Fibroblast of pulmonary artery (primary cell): ENCODE results near the gene TARDBP.
"Not testable (repeated sequence)": the region's sequence is repeated elsewhere in the genome, so short reads cannot be mapped to it uniquely, and the experiment has no call there.

Source experiments
- DNase-seq: peaks from one replicate; pipeline ENCODE4 v3.0.0-alpha.2; 2010; ENCODE audit warnings: low read depth
- H3K4me3 ChIP-seq: replicated peaks from 2 replicates; pipeline ENCODE4 v1.5.1; 2011; ENCODE audit warnings: low read depth, mild to moderate bottlenecking, control low read depth, low read length, moderate library complexity
- CTCF ChIP-seq: IDR thresholded peaks from 2 replicates; pipeline ENCODE4 v1.5.1; 2011; ENCODE audit warnings: mild to moderate bottlenecking, control low read depth, low read length, inconsistent platforms; ENCODE audit errors: missing control alignments

TARDBP gene

GRCh38 chr1:11061652-11062365 lies 49.4 kb downstream of the TARDBP start:
- DNase-seq: no peak
- H3K4me3 ChIP-seq: no peak overlapping the region
- TF ChIP-seq CTCF: no peak

DNA sequence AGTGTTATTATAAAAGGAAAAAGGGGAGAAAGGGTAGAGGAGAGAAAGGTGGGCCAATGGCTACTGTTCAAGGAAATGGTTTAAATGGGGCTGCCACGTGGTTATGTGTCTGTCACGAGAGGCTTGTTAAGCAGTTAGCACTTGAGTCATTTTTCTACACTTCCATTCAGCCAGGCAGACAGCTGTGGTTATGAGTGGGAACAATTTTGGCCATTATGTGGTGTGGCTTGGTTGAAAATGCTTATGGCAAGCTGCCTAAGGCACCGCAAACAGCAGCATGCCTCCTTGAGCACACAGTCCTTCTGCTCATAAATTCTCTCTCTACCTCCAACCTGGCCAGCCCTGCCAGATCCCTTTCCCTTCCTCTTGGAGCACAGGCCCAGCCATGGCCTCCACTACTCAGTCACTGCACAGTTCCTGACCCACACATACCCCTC lies 50.5 kb downstream of the TARDBP start:
- TF ChIP-seq CTCF: no peak
- H3K4me3 ChIP-seq: no peak overlapping the region
- DNase-seq: no peak

- not testable (repeated sequence) for H3K4me3 ChIP-seq, DNase-seq
Measured at GRCh38 chr1:11063937-11064537, 51.6 kb downstream of the TARDBP start.

- DNase-seq: no peak
Measured at GRCh38 chr1:11064942-11065341, 52.5 kb downstream of the TARDBP start.

DNA sequence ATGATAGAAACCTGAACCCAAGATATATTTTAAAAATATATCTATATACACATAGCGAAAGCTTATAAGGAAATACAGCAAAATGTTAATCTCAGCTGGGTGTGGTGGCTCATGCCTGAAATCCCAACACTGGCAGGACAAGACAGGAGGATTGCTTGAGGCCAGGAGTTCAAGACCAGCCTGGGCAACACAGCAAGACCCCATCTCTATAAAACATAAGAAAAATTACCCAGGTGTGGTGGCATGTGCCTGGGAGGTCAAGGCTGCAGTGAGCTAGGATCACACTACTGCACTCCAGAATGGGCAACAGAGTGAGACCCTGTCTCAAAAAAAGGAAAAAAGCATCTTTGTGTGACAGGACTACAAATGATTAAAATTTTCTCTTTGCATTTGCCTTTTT lies 53.3 kb downstream of the TARDBP start:
- no peak for TF ChIP-seq CTCF
- no peak overlapping the region for H3K4me3 ChIP-seq
- no peak for DNase-seq

More at GRCh38 chr1:11064942-11065341, 52.5 kb downstream of the TARDBP start:
- no peak overlapping the region for H3K4me3 ChIP-seq
- TF ChIP-seq CTCF: no peak

- no peak for TF ChIP-seq CTCF
- no peak for DNase-seq
- H3K4me3 ChIP-seq: no peak overlapping the region
Measured at GRCh38 chr1:11067716-11068599, 55.5 kb downstream of the TARDBP start.
